HFFc6 (cell line): ENCODE measurements around the gene CENPP. TPM values are rescaled to one million over a fixed set of nuclear protein-coding genes. Genes with fewer than 3 reads are reported as not detected.

Experiments used
- DNase-seq: peaks from one replicate; pipeline ENCODE4 v3.0.0-alpha.2; 2018
- H3K27ac Mint-ChIP-seq: 2 replicates; pipeline ENCODE4 v1.8.0; 2020; ENCODE audit warnings: mild to moderate bottlenecking, mixed read lengths
- H3K27me3 Mint-ChIP-seq: 2 replicates; pipeline ENCODE4 v1.8.0; 2021; ENCODE audit warnings: mild to moderate bottlenecking, moderate library complexity, mixed read lengths; ENCODE audit not compliant: insufficient read depth
- H3K36me3 Mint-ChIP-seq: 2 replicates; pipeline ENCODE4 v1.8.0; 2021; ENCODE audit warnings: low read depth, mixed read lengths
- H3K4me1 Mint-ChIP-seq: 2 replicates; pipeline ENCODE4 v1.8.0; 2020; ENCODE audit warnings: low read depth, mixed read lengths
- H3K4me3 Mint-ChIP-seq: 2 replicates; pipeline ENCODE4 v1.8.0; 2020; ENCODE audit warnings: mild to moderate bottlenecking, moderate library complexity, mixed read lengths
- H3K9me3 Mint-ChIP-seq: 2 replicates; pipeline ENCODE4 v1.8.0; 2020; ENCODE audit warnings: mild to moderate bottlenecking, mixed read lengths
- total RNA-seq, 6 experiments: library from RNA; stranded (reverse); fragmentation: NEBNext Ultra II Directional; extraction: Animal tissue kit (Norgen Biotek cat#: 25700); gene quantifications; 2 replicates in 1 of 6; 3 replicates in 5 of 6; pipeline ENCODE4 v1.2.3, GENCODE V29; 2021
- TF ChIP-seq, protein P1 (sequence below): fragments of 200-600 bp; sonication (generic); IDR thresholded peaks from 2 replicates; pipeline ENCODE4 v1.5.0; 2021; ENCODE audit warnings: antibody characterized with exemption, mild to moderate bottlenecking

The CENPP gene
- total RNA-seq, 6 experiments from 2014 or later, result 3.0 to 7.0 (median 6.0) TPM

DNA sequence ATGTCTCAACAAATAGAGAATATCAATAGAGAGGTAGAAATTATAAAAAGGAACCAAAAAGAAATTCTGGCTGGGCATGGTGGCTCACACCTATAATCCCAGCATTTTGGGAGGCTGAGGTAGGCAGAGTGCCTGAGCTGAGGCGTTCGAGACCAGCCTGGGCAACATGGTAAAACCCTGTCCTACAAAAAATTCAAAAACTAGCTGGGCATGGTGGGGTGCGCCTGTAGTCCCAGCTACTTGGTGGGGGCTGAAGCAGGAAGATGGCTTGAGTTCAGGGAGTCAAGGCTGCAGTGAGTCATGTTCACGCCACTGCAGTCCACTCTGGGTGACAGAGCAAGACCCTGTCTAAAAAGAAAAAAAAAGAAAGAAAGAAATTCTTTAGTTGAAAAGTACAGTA, 319.3 kb downstream of the CENPP start:
- H3K27me3 Mint-ChIP-seq, result peaks cover 6% of the 10 kb centered on the region
- no peak overlapping the region for H3K4me3 Mint-ChIP-seq
- H3K9me3 Mint-ChIP-seq, result no peaks in the 10 kb centered on the region
- DNase-seq, result no peak
- TF ChIP-seq, protein P1, sequence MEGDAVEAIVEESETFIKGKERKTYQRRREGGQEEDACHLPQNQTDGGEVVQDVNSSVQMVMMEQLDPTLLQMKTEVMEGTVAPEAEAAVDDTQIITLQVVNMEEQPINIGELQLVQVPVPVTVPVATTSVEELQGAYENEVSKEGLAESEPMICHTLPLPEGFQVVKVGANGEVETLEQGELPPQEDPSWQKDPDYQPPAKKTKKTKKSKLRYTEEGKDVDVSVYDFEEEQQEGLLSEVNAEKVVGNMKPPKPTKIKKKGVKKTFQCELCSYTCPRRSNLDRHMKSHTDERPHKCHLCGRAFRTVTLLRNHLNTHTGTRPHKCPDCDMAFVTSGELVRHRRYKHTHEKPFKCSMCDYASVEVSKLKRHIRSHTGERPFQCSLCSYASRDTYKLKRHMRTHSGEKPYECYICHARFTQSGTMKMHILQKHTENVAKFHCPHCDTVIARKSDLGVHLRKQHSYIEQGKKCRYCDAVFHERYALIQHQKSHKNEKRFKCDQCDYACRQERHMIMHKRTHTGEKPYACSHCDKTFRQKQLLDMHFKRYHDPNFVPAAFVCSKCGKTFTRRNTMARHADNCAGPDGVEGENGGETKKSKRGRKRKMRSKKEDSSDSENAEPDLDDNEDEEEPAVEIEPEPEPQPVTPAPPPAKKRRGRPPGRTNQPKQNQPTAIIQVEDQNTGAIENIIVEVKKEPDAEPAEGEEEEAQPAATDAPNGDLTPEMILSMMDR, result no peak
- H3K36me3 Mint-ChIP-seq, result peaks cover 56% of the 10 kb centered on the region
- no peaks in the 10 kb centered on the region for H3K4me1 Mint-ChIP-seq
- H3K27ac Mint-ChIP-seq, result no peak overlapping the region

DNA sequence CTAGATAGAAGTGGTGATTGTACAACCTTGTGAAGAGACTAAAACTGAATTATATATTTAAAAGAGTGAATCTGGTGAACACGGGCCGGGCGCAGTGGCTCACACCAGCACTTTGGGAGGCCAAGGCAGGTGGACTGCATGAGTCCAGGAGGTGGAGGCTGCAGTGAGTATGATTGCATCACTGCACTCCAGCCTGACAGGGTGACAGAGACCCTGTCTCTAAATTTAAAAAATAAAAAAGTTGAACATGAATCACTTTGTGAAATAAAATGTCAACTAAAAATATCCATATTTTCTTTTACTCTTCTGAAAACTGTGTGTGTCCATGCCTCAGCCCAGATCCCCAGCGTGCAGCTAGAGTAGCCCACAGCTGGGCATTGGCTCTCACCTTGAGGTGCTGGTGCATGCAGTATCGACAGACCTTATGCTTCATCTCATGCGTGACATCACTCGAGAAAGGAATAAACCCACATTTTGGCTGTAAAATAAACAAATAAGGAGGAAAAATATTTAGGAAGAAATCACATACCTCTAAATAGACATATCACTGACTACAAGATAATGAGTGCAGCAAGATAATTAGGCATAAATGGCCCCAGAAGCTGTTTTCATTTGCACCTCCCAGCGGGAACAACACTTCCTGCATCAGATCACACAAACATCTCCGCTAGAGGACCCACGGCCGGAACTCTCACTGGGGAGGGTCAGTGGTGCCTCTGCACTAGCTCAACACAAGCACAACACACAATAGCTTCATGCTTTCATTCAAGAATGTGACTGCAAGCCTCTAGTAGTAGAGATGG, 322.1 kb downstream of the CENPP start:
- no peaks in the 10 kb centered on the region for H3K9me3 Mint-ChIP-seq
- no peak overlapping the region; the same call in 1 of the 2 replicates for H3K27ac Mint-ChIP-seq
- H3K36me3 Mint-ChIP-seq, result peaks cover 52% of the 10 kb centered on the region
- TF ChIP-seq, protein P1, result no peak
- H3K4me3 Mint-ChIP-seq, result no peak overlapping the region
- H3K4me1 Mint-ChIP-seq, result no peaks in the 10 kb centered on the region
- H3K27me3 Mint-ChIP-seq, result peaks cover 4% of the 10 kb centered on the region; the same call in 1 of the 2 replicates
- DNase-seq, result no peak

DNA sequence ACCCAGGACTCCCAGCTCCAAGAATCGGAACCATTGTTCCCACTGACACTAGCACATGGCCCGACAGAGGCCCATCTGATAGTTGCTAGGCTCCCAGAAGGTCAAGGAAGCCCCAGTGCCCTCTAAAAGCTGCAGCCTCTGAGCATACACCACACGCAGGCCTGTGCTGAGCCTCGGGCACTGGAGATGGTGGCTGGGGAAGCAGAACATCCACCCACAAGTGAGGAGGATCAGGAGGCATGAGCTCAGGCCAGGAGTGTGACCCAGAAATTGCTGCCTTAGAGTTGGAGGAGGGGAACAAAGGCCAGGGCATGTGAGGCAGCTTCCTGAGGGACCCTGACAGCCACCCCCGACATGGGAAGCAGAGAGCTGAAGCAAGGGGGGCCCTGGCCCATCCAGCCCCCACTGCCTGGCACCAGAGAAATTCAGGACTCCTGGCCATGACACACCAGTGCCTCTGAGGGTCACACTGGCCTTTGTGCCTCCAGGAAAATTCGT, 322.8 kb downstream of the CENPP start:
- H3K9me3 Mint-ChIP-seq, result no peaks in the 10 kb centered on the region
- TF ChIP-seq, protein P1, result no peak
- no peak for DNase-seq
- no peaks in the 10 kb centered on the region for H3K4me1 Mint-ChIP-seq
- no peak overlapping the region for H3K4me3 Mint-ChIP-seq
- H3K27ac Mint-ChIP-seq, result no peak overlapping the region; the same call in 1 of the 2 replicates
- H3K36me3 Mint-ChIP-seq, result peaks cover 46% of the 10 kb centered on the region
- peaks cover 4% of the 10 kb centered on the region; the same call in 1 of the 2 replicates for H3K27me3 Mint-ChIP-seq

DNA sequence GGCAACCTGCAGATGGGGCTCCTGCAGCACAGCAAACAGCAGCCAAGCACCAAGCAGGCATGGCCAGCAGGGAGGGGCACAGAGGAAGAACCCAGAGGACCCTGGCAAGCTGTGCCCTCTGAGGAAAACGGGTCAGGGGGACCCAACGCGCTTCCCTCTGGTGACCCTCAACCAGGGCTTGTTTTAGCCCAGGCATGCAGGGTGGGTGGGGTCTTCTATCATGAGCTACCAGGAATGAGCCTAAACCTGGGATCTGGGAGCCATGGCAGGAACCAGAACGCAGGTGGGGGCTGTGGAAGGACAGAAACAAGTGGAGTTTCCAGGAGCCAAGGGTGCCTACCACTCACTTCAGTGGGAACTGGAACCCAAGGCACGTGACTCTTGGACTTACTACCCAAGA, 323.3 kb downstream of the CENPP start:
- no peak for DNase-seq
- H3K9me3 Mint-ChIP-seq, result no peaks in the 10 kb centered on the region
- no peaks in the 10 kb centered on the region for H3K4me1 Mint-ChIP-seq
- TF ChIP-seq, protein P1, result no peak
- H3K4me3 Mint-ChIP-seq, result no peak overlapping the region
- H3K36me3 Mint-ChIP-seq, result peaks cover 44% of the 10 kb centered on the region
- peaks cover 4% of the 10 kb centered on the region; the same call in 1 of the 2 replicates for H3K27me3 Mint-ChIP-seq
- H3K27ac Mint-ChIP-seq, result no peak overlapping the region

DNA sequence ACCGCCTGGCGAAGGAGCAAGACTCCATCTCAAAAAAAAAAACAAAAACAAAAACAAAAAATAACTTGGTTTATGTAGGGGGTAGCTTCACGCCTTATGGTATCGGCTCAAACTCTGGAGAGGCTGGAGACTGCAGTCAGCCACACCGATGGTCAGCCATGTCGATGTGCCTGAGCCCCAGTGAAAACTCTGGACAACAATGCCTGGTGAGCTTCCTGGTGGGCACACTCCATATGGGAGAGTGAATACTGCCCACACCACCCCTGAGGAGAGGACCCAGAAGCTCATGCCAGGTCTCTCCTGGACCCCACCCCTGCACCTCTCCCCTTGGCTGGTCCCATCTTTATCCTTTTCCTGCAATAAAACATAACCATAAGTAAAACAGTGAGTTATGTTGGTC, 324.5 kb downstream of the CENPP start:
- H3K9me3 Mint-ChIP-seq, result no peaks in the 10 kb centered on the region
- peaks cover 4% of the 10 kb centered on the region; the same call in 1 of the 2 replicates for H3K27me3 Mint-ChIP-seq
- H3K27ac Mint-ChIP-seq, result no peak overlapping the region
- no peak overlapping the region for H3K4me3 Mint-ChIP-seq
- peaks cover 31% of the 10 kb centered on the region for H3K36me3 Mint-ChIP-seq
- TF ChIP-seq, protein P1, result no peak
- H3K4me1 Mint-ChIP-seq, result no peaks in the 10 kb centered on the region
- no peak for DNase-seq
